Measurements from ENCODE around the gene NT5C2.

GRCh38 chr10:103109821-103110220, 83.3 kb downstream of the NT5C2 start:
- TF ChIP-seq, protein P1, sequence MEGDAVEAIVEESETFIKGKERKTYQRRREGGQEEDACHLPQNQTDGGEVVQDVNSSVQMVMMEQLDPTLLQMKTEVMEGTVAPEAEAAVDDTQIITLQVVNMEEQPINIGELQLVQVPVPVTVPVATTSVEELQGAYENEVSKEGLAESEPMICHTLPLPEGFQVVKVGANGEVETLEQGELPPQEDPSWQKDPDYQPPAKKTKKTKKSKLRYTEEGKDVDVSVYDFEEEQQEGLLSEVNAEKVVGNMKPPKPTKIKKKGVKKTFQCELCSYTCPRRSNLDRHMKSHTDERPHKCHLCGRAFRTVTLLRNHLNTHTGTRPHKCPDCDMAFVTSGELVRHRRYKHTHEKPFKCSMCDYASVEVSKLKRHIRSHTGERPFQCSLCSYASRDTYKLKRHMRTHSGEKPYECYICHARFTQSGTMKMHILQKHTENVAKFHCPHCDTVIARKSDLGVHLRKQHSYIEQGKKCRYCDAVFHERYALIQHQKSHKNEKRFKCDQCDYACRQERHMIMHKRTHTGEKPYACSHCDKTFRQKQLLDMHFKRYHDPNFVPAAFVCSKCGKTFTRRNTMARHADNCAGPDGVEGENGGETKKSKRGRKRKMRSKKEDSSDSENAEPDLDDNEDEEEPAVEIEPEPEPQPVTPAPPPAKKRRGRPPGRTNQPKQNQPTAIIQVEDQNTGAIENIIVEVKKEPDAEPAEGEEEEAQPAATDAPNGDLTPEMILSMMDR (IDR thresholded peaks at IDR 0.05 in 4 of 5, conservative IDR thresholded peaks at IDR 0.05 in 1 of 5) = no peak
- TF ChIP-seq POLR2A (IDR thresholded peaks at IDR 0.05) = no peak
